NCI-H2029 (cell line): Measurements from ENCODE around the gene GJD3.
A peak's percentile ranks its signal among the peaks of the same experiment; 100 is the strongest.

ENCODE experiments used
- DNase-seq: peaks from one replicate; lab custom pipeline; 2025; lab: John Stamatoyannopoulos, UW

GJD3 gene

DNA sequence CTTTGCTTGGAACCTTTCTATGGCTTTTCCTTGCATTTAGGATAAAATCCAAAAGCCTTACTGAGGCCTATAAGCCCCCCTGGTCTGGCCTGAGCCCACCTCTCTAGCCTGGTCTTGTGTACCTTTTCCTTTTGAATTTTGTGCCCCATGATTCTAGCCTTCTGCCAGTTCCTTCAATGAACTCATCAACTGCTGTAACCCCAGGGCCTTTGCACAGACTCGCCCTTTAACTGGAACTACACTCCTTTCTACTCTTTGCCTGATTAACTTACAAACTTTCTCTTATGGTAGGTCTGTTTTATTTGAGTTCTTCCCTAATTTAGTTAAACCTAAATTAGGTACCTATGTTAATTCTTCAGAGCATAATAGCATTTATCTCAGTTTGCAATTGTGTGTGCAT, 24.2 kb downstream of the GJD3 start:
- no peak for DNase-seq

- no peak for DNase-seq
These were observed 25.4 kb downstream of the GJD3 start for GRCh38 chr17:40338941-40339649.

DNA sequence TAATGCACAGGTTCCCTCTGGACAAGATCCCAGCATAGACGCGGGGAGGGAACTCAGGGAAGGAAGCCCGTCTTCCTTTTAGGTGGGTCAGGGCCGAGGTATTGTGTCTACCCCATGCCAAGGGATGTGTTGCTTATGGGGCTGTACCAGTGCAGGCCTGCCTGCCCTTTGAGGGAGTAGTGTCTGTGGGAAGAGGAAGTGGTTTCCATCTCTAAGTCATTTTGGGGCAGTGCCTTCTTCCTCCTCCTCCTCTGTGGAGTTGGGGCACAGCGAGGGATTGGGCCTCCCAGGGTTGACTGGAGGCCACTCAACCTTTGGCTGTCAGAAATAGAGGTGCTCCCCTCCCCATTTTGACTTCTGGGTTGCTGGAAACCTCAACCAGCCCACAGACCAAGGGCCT, 26.5 kb downstream of the GJD3 start:
- no peak for DNase-seq

- no peak for DNase-seq
These were observed 27.2 kb downstream of the GJD3 start for GRCh38 chr17:40337351-40337750.

DNA sequence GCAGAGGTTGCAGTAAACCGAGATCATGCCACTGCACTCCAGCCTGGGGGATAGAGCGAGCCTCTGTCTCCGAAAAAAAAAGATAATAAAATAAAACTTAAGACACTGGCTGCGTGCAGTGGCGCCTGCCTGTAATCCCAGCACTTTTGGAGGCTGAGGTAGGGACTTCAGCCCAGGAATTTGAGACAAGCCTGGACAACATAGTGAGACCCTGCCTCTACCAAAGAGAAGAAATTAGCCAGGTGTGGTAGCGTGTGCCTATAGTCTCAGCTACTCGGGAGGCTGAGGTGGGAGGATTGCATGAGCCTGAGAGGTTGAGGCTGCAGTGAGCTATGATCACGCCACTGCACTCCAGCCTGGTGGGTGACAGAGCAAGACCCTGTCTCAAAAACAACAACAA, 28.9 kb downstream of the GJD3 start:
- DNase-seq = no peak

- no peak for DNase-seq
These were observed 30.6 kb downstream of the GJD3 start for GRCh38 chr17:40333781-40334448.

DNA sequence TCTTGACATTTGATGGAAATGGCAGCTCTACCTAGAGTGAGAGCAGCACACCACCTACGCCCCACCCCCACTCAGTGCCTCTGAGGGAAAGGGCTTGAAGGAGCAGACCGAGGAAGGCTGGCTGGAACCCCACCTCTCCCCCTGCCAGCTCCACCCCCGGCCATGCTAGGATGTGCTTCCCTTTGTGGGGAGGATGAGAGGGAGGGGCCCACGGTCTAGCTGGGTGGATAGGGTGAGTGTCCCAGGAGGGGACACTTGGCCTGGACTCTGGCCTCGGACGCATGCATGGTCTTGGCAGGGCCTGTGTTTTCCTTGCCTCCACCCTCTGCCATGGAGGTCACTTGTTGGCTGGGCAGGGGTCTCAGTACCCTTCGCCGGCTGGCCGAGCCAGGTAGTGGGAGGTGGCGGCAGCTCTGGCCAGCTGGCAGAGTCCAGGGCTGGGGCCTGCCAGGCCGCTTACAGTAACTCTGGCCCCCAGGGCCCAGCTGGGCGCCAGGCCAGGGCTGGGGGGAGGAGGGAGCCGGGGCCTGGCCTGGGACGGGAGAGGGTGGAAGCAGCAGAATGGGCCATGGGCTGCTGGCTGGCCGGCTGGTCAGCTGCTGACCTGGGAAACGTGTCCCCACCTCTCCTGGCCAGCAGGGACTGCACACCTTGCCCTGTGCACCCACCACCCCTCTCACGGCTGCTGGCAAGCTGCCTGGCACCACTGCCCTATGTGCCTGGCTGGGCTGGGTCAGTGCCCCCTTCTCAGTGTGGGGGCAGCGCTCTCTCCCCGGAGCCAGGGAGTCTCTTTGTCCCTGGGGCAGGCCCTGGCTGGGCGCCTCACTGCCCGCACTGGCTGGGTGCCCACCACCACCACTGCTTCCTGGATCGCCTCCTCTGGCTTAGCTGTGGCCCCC, 32.5 kb downstream of the GJD3 start:
- DNase-seq = peak; percentile 89

DNA sequence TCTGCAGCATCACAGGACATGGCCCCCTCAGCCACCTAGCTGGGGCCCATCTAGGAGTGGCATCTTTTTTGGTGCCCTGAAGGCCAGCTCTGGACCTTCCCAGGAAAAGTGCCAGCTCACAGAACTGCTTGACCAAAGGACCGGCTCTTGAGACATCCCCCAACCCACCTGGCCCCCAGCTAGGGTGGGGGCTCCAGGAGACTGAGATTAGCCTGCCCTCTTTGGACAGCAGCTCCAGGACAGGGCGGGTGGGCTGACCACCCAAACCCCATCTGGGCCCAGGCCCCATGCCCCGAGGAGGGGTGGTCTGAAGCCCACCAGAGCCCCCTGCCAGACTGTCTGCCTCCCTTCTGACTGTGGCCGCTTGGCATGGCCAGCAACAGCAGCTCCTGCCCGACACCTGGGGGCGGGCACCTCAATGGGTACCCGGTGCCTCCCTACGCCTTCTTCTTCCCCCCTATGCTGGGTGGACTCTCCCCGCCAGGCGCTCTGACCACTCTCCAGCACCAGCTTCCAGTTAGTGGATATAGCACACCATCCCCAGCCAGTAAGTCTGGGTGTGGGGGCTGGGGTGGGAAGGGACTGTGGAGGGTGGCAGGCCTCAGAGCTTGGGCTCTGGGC, 33.6 kb downstream of the GJD3 start:
- DNase-seq = no peak

DNA sequence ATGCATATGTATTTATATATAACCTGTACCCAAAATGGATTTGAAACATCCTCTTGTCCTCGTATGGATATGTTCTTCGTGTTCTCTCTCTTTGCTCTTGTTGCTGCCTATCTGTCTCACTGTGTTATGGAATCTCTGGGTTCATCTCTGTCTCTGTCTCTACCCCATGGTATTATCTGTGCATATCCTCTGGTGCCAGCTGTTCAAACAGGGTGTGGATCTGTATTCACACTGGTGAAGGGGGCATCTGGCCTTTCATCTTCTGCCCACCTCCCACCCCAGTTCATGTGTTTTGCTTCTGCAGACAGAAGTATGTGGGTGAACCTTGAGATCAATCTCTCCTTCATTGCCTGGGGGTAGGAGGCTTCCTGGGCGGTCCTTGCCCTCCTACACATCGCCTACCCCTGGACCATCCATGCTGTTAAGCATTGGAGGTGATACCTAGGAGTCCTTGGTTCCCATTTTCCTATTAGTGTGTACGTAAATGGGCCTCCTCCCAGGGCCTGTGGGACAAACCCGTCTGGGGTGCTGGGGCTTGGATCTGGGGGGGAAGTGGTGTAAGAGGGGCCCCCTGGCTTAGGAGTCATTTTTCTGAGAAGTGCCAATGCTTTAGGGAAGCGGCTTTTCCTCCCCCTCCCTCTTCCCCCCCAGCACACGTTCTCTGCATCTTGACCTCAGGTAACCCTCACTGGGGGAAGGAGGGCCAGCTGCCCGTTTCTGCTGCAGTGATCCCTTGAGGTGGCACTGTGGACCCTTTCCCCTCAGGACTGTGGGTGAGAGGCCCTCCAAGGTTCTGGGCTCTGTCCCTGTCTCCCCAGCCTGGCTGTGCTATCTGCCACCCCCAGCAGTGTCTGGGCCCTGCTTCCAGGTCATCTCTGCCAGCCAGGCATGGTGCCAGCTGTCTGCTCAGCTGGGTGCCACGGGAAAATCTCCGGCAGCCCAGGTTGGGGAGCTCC, 34.4 kb downstream of the GJD3 start:
- DNase-seq = peak; percentile 65

DNA sequence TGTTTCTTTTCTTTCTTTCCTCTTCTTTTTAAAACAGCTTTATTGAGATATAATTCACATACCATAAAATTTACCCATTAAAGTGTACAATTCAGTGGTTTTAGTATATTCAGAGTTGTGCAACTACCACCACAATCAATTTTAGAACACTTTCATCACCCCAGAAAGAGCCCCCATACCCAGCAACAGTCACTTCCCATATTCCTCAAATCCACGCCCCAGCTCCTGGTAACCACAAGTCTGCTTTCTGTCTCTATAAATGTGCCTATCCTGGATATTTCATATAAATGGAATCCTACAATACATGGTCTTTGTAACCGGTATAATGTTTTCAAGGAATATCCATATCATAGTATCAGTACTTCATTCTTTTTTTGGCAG, 36.2 kb downstream of the GJD3 start:
- no peak for DNase-seq

GRCh38 chr17:40327735-40328385, 36.7 kb downstream of the GJD3 start:
- no peak for DNase-seq

DNA sequence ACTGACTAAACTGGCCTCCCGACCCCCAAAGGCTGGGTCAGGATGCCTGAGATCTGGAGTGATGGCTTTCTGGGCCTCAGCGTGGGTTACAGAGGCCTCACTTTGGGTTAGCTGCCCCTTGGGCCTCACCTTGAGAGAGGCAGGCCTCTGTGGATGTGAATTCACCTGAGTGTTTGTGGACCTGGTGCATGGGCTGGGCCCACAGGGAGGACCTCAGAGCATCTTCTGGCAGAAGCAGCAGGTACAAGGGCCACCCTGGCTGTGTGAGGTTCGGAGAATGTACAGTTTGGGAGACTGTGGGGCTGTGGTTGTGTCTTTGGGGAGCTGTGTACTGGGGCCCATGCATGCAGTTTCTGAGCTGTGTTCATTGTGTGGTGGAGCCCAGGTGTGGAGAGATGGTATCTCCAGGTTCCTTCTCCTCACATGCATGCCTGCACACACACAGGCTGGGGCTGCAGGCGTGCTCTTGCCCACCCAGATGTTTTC, 37.2 kb downstream of the GJD3 start:
- no peak for DNase-seq

DNA sequence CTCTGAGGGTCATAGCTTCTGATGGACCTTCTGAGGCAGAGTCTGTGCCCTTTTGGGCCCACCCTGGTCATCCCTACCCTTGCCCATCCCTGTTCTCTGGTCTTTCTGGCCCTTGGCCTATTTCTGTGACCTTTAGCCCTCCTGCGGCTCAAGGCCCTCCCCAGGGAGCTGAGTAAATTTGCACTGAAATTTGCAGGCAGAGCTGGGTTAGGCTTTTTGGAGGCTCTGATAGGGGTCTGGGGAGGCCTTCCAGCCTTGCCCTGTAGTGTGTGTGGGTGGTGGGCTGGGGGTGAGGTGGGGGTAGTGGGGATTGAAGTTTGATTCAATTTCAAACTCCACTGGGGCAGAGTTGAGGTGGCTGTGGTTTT, 37.7 kb downstream of the GJD3 start:
- DNase-seq = no peak

- DNase-seq = no peak
These were observed 38.3 kb downstream of the GJD3 start for GRCh38 chr17:40326014-40326831.

GRCh38 chr17:40325156-40326013, 39.2 kb downstream of the GJD3 start:
- DNase-seq = no peak

DNA sequence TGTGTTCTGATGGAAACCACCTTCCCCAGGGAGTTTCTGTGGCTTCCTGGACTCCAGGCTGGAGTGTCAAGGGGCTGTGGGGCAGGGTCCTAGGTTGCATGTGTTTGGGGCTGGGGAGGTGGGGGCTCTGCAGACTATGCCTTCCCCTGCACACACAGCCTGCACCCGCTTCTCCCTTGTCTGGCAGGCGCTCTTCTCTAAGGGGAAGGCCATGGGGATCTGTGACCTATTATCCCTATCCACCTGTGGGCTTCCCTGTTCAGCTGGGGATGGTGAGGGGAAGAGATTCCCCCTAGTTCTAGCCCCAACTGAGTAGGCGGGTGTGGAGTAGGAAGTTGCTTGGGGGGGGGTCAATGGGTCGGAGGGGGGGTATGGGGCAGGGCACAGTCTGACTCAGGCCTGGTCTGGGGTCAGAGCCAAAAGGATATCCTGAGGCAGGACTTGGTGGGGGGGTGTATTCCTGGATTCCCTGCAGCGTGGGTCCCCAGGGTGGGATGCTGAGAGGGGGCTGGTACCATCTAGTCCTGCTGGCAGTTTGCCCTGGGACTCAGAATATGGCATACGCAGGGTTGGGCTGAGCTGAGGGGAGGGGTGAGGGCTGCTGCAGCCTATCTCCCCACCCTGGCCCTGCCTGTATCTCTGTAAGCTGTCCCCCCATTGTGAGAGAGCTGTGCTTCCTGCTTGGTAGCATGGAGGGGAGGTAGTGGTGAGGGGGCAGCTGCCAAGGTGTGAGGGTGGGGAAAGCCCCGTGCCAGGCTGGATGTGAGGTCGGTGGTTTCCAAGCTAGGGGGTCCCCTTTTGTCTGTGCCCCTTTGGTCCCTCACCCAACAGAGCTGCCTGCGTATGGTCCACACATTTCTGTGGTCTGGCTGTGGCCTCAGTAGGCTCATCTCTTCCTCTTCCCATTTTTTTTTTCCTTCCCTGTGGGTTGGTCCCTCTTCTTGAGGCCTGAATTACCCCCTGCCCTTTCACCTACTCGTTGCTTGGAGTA, 40.9 kb downstream of the GJD3 start:
- DNase-seq = no peak
